ENCODE measurements around the gene SNX24.

- TF ChIP-seq CTCF (IDR thresholded peaks at IDR 0.05) (no peak), EZH2phosphoT487 (IDR thresholded peaks at IDR 0.05) (no peak), EZH2 (IDR thresholded peaks at IDR 0.05) (no peak)
Measured at GRCh38 chr5:123035918-123036390, 190.5 kb downstream of the SNX24 start.

All from neural progenitor cell (in vitro differentiated cells).